ENCODE results near the gene TENM4.

DNA sequence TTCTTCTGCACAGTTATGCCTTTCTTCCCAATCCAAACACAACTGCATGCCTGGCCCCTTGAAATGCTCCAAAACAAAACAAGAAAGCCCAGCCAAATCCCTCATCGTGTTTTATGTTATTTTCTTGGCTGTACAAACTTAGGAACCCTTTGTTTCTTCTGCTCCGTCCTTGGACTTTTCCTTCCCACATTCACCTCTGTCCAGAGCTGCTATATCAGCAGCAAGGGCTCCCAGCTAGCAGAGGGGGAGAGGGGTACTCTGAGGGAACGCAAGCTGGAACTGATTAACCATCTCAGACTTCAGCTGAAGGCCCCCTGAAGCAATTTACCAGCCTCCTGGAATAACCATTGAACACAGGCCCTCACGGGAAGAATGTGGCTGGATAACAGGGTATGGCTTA, 214.7 kb downstream of the TENM4 start:
- TF ChIP-seq, protein P1, sequence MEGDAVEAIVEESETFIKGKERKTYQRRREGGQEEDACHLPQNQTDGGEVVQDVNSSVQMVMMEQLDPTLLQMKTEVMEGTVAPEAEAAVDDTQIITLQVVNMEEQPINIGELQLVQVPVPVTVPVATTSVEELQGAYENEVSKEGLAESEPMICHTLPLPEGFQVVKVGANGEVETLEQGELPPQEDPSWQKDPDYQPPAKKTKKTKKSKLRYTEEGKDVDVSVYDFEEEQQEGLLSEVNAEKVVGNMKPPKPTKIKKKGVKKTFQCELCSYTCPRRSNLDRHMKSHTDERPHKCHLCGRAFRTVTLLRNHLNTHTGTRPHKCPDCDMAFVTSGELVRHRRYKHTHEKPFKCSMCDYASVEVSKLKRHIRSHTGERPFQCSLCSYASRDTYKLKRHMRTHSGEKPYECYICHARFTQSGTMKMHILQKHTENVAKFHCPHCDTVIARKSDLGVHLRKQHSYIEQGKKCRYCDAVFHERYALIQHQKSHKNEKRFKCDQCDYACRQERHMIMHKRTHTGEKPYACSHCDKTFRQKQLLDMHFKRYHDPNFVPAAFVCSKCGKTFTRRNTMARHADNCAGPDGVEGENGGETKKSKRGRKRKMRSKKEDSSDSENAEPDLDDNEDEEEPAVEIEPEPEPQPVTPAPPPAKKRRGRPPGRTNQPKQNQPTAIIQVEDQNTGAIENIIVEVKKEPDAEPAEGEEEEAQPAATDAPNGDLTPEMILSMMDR (IDR thresholded peaks at IDR 0.05): no peak
- TF ChIP-seq EP300 (IDR thresholded peaks at IDR 0.05): no peak
- no peak for TF ChIP-seq POLR2A (IDR thresholded peaks at IDR 0.05)
